Activated CD4-positive, alpha-beta T cell treated with anti-CD3 and anti-CD28 coated beads for 4 hours (primary cell): ENCODE results near the gene PTTG1.

ENCODE experiments used
- DNase-seq, 2 donors: peaks; one replicate each; pipeline ENCODE4 v3.0.0-alpha.2; 2020

PTTG1 gene

DNA sequence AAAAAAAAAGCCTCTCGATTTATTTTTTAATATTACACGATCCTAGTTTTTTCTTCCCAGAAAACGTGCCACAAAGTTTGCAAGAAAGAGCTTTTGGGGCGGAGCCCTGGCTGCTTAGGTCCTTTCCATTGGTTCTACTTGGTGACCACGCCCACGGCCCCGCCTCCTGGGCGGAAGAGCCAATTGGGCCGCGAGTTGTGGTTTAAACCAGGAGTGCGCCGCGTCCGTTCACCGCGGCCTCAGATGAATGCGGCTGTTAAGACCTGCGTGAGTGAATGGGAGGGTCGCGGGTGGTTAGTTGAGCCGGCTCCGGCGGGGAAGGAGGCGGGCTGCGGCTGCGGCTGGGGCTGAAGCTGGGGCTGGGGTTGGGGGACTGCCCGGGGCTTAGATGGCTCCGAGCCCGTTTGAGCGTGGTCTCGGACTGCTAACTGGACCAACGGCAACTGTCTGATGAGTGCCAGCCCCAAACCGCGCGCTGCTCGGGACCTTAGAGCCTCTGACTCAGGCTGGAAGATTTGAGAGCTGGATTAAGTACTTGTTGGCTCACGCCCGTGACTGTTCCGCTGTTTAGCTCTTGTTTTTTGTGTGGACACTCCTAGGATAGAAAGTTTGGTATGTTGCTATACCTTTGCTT is at the start of gene PTTG1:
Gene PTTG1, plus strand, starts transcription at position 231 of the 634 bp plus-strand sequence. CDS start 458 bp downstream, outside the sequence.
- DNase-seq, result peak; percentile 89 to 90

DNA sequence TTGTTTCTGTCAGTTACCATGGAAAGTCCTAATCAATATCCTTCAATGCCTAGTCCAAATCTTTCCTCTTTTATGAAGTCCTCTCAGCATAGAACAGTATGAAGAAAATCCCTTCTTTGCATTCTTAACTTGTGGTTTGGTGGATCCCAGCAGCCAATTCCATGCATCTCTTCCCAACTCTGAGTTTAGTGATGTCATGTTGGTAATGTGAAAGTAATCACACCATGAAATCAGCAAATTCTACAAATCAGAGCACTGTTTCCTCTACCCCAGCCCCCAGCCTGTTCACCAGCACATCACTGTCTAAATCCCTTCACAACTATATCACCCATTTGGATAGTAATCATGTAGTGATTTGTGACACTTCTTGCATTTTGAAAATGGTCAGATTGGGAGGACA is 46.5 kb upstream of the PTTG1 start:
- DNase-seq, result no peak

DNA sequence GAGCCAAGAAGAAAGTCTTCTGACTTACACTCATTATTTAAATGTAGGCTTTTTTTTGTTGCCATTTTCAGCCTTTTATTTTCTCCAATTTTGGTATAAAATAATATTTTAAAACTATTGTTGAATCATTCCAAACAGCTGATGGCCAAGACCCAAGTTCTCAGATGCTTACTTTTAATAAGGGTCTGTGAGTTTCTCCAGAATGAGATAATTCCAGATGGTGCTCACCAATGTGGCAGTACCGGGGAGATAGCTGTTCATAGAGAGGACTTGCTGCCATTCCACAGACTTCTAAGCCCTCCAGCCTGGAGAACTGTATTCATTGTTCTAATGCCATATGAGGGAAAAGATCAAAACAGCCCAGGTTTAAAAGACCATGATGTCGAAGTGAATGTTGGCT is 46.0 kb upstream of the PTTG1 start:
- DNase-seq, result no peak

DNA sequence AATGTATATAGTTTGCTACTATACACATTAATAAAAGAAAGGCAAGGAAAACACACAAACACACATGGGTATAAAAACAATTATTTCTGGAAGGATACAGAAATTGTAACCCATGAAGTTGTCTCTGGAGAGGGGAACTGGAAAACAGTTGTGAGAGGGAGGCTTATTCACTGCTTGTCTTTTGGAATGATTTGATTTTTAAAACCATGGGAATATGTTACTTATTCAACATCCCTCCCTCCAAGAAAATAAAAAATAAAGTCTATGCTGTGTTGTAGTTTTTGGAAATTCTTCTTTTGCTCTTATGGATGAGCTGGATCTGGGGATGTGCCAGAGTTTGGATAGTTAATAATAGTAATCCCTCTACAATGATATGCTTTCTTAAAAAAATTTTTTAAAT is 45.2 kb upstream of the PTTG1 start:
- DNase-seq, result no peak

DNA sequence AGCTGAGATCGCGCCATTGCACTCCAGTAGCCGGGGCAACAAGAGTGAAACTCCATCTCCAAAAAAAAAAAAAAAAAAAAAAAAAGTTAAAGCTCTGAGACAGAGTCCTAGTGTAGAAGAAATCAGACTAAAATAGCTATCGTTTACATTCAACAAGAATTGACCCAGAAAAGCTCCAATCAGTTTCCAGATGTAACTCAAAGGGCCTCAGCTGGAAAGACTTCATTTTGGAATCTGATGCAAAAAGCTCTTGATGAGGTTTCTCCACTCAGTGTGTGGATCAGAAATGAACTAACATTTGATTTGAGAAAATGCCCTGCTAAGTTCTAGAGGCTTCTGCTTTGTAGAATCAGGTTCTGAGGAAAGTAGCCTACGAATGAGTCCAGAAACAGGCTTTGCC is 44.0 kb upstream of the PTTG1 start:
- DNase-seq, result no peak

DNA sequence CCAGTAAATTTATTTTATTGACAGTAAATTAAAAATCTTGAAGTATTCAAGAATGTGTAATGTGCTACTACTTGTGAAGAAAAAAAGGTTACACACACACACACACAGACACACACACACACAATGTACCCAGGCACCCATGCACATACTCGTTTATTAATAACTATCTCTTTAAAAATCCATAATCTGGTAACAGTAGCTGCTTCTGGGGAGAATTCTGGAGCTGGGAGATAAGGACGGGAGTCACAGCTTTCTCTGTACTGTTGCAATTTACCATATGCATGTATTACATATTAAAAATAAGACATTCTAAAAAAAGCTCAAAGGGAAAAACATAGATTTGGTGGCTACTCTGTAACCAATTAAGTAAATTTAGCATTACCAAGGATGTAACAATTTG is 43.3 kb upstream of the PTTG1 start:
- no peak for DNase-seq

DNA sequence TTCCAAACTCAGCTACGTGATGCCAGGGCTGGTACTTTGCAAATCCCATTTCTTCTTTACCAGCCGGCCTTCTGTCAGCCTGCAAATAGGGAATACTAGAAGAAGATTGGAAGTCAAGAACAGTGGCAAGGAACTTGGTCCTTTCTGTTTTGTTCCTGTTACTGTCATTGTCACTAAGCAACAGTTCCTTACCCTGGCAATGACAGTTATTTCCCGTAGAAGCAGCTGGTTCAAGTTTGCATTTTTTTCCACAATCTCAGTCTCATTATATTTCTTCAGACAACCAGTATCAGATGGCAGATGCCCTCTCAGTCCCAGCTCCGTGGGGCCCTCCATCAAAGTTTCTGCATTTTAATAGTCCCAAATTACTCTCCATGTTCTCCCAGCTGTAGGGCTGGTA is 42.1 kb upstream of the PTTG1 start:
- DNase-seq, result no peak

DNA sequence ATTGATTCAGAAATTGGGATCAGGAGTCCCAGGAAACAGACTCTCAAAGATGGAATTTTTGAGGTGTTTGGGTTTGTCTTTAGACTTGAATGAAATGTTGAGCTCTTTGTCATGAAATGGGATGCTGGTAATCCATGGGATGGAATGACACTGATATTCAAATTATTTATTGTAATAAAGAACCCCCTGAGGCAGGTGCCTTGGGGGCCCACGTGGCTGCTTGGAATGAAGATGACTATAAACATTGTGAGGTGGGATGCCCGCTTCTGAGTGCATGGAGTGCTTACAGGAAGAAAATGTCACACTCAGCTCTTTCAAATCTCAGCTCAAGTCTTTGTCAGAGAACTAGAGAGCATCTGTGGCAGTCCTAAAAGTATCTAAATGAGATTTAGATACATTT is 41.6 kb upstream of the PTTG1 start:
- DNase-seq, result no peak

DNA sequence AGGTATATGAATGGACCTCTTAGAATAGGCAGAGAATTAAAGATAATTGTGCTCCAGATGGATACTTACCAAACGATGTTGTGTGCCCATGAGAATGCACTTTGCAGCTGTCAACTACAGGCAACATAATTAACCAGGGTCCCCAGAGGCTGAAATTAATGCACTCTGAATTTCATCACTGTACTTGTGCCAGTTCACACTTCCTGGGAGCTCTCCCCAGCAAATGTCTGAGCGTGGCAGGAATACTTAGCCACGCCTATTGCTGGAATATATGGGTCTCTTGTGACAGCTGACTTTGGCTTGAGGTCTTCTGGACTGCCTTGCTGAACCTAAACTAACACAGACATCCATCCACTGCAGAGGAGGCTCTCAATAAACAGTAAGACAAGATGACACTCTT is 39.3 kb upstream of the PTTG1 start:
- no peak for DNase-seq

DNA sequence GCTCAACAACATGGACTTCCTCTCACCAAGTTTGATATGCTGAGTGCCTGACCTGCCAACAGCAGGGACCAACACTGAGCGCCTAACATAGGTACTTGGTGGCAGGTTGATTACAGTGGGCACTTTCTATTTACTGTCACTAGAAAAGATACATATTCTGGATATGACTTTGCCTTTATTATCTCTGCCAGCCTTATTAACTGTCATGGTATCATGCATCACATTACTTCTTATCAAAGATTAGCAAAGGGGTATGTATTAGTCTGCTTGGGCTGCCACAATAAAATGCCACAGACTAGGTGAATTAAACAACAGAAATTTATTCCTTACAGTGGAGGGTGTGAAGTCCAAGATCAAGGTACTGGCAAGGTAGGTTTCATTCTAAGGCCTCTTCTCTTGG is 37.0 kb upstream of the PTTG1 start:
- no peak for DNase-seq

DNA sequence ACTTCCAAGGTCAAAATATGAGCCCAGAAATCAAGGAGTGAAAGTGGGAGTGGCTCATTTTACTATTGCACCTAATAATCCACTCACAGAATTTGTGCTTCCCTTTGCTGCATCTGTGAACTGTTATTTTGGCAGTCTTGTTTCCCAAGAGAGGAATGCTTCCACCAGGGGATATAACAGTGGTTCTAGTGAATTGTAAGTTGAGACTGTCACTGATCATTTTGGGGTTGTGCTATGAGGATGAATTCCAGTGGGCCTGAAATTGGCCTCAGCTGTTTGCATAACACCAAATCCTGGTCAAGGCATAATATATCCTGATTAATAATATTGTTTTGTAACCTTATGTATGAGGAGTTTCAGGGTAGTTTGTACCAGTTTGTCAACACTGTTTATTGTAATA is 36.2 kb upstream of the PTTG1 start:
- DNase-seq, result no peak

DNA sequence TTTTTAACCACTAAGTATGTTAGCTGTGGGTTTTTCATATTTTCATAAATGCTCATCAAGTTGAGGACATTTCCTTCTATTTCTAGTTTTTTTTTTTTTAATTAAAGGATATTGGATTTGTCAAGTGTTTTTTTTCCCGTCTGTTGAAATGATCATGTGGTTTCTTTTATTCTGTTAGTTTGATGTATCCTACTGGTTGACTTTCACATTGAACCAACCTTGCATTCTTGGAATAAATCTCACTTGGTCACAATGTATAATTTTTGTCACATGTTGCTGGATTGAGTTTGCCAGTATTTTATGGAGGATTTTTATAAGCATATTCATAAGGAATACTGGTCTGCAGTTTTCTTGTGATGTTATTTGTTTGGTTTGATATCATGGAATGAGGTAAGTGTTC is 34.2 kb upstream of the PTTG1 start:
- no peak for DNase-seq

DNA sequence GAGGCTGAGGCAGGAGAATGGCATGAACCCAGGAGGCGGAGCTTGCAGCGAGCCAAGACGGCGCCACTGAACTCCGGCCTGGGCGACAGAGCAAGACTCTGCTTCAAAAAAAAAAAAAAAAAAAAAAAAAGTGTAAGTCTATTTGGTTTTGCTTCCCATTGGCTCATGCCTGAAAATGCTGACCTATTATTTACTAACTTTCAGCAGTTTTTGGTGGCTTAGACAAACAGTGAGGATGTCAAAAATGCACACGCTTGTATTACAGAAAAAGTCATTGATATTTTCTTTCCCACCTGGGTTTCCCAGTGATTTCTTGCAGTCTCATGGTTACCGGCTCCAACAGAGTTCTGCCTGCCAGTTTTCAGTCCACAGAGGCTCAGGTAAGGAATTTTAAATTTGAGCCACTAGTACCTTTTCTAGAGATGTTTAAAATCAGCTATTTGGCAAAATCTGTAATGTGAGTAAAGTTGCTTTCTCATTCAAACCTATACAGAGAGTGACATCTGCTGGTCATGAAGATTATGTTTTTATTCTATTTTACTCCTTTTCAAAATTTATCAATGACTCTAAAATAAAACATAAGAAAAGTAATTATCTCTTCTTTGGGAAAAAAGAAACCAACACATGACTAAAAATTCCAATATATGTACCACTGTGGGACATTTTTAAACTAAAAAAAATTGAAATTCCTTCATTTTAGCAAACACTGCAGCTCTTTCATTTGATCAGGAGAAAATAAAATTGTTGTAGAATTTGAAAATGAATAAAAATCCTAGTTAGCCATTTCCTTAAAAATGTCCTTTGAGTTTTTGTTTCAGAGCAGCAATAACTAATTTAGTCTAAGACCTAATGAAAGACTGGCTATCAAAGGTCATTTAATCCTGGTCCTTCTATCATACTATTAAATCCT is 30.6 kb upstream of the PTTG1 start:
- no peak for DNase-seq

DNA sequence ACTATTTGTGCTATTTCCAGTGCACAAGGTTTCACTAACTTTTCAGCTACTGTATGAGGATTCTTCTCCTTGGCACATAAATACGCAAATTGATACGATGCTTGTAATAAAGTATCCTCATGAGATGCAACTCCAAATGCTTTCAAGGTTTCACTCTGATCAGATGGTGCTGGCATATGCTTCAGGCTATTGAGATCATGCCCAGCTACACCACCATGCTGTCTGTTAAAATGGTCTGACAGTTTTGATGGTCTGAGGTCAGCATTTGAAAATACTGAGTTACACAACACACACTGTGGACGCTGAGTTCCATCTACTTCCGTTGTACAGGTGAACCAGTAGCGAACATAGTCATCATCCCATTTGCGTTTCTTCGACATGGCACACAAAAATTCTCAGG is 26.5 kb upstream of the PTTG1 start:
- DNase-seq, result no peak

DNA sequence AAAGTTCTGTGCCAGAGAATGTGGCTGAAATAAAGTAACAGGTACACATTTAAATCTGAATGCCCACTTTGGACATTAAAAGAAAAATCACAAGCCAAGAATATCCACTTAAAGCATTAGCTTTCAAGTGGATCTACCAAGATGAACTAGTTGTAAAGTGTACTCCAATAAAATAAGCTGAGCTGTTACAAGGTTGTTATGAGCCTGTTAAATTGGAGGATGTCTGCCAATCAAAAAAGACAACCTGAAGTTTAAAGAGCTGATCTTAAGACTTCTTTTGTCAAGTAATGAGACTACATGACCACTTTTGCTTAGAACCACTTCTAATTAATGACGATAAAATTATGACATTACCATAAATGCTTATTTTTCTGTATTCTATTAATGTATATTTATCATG is 24.2 kb upstream of the PTTG1 start:
- no peak for DNase-seq

DNA sequence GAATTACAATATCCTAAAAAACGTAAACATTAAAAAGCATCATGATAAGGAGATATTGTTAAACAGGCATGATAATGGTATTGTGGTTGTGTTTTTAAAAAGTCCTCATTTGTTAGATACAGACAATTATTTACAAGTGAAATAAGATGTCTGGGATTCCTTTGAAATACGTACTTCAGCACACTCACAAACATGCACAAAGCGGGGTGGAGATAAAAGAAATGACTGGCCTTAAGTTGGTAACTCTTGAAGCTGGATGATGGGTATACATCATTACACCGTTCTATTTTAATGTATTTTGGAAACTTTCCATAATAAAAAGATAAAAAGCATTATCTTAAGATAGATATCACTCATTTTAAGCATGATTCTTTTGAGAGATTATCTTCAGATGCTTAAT is 22.8 kb upstream of the PTTG1 start:
- DNase-seq, result no peak

DNA sequence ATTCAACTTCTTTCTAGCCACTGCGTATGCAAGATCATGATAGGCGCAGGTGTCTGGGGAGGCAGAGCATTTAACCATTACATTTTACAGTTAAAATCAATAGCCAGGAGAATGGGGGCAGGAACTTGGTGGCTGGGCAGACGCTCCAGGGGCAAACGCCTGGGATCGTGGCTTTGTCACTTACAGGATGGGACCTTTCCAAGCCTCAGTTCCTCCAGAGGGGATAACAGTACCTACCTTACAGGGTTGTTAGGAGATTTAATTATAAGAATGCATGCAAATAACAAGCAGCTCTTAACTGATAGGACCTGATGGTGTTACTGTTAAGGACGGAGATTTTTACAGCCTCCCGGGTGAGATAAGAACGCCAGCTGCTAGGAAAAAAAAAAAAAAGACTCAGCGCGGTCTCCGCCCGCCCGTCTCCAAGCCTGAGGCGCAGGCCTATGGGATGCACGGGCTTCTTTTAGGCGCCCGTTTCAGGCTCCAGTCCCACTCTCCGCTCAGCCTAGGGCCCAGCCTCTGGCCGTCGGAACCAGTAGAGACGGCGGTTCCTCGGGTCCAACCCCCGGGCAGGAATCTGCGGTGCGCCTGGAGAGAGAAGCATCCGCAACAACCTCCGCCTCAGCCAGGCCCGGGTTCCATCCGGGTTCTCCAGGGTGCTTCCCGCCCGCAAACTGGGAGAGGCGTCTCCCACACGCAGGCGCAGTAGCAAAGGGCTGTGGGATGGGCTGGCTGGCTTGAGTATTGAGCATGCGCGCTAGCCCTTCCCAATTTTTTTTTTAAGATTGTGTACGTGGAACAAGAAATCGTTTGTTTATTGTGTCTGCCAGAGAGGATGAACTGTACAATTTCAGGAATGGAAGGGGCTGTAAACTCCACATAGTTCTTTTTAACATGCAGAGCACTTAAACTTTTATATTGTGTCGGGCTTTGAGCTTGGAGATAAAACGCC is 22.0 kb upstream of the PTTG1 start, which contains the start of gene FAM200C:
Gene FAM200C, minus strand, starts transcription at position 653 of the 952 bp plus-strand sequence. CDS start 4,564 bp downstream, outside the sequence.
- peak; percentile 48 to 60 for DNase-seq

DNA sequence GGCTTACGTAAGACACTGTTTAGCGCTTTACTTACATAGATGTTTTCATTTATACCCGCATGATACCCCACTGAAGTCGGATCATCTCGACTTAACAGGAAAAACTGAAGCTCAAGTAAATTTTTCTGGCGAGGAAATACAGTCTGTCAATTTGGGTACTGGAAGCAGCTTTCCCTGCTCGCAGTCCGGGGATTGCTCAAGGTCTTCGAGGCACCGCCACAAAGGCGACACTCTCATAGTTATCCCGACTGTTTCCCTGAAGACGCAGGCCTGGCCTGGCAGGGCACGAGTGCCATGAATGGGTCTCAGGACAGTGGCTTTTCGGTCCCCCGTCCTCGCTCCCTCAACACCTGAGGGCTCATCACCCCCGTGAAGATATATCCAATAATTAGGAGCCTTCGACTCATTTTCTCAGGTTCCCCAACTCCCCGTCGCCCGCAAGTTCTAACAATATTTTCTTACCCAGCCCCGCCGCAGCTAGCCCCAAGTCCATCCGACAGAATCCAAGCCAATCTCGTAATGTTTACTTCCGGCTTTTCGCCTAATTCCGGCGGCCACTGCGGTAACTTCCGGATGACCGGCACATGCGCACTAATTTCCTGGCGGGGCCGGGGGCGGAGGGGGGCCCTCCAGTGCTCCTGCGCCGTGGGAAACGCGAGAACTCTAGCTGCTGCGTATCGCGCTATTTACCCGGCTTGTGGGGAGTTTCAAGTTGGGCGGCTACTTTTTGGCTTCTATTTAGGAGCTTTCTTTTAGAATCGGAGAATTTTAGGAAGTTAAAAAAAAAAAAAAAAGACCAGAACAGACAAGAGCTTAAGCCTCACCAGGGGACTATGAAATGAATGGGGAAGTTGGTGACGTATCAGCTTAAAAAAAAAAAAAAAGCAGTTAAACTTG is 2.8 kb upstream of the PTTG1 start, which contains the start of gene SLU7:
Gene SLU7, minus strand, starts transcription at position 521 of the 897 bp plus-strand sequence. CDS start 3,787 bp downstream, outside the sequence.
- DNase-seq, result peak; percentile 88 to 89

DNA sequence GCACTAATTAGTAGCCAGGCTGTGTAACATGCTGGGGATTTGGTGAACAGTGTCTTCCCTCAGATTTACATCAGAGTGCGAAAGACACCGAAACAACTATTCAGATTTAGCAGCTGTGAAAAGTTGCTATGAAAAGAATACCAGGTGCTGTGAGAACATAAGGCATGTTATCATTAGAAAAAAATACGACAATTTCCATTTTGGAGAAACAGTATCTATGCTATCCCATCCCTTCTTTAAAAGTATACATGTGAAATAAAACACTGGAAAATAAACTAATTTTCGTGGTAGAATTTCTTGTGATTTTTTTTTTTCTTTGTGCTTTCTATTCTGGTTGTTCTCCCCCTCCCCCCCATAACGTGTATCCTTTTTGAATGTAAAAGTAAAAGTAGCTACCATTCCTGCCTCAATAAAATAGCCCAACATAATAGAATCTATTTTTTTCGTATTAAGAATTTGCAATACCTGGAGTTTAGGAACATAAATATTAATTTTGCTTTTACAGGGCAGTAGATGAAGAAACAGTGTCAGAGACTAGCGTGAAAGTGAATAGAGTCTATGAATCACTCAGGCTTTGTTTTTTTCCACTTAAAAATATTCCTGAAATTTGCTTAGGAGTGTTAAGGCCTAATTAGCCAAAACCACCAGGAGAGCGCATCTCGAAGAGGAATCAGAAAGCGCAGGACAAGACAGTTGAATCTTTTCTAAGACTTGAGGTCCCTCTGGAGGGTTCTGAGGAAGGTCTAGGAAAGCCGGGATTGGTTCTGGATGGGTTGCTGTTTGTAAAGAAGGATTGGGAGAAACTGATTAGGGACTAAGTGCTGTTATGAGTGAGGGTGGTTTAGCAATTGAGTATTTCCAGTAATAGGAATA is 2.0 kb upstream of the PTTG1 start:
- no peak for DNase-seq

DNA sequence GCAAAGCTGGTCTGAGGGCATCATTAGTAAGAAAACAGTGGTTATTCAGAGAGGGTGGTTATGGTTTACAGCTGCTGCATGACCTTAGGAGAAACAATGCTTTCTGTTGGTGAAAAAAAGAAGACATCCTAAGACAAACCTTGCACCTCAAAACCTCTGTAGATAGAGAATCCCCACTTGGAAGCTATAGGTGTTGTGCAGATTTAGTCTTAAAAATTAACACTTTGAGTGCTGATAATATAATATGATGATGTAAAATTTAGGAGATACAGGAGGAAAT is 1.4 kb upstream of the PTTG1 start:
- DNase-seq, result no peak

DNA sequence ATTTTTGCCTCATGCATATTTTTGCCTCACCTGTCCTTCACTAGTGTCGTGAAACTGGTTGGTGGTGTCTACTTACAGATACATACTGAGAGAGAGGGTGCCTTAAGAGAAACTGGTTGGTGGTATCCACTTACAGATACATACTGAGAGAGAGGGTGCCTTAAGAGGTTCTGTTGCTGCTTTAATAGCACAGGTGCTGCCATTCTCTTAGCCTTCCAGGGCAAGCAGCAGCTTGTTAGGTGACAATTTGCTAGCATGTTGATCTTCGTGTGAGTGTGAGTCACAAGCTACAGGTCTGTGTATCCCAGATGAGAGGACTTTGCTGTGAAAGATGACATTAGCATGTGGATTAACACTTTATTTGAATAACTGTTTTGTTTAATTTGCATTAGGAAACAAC is 1.4 kb downstream of the PTTG1 start:
- DNase-seq, result no peak
